GM21526 (cell line): ENCODE measurements around the gene FADS1.
A peak's percentile ranks its signal among the peaks of the same experiment; 100 is the strongest.

ENCODE experiments used
- ATAC-seq: cut with Tn5 transposase; IDR thresholded peaks from one replicate; pipeline ENCODE4 v1.9.1; 2021; ENCODE audit warnings: moderate library complexity; ENCODE audit not compliant: unreplicated experiment, low FRiP score

FADS1 gene

GRCh38 chr11:61816736-61817455, at the start of gene FADS1:
Gene FADS1 (minus strand): TSS chr11:61817003. CDS start chr11:61816929, 74 bp downstream.
- peak; percentile 46 for ATAC-seq

DNA sequence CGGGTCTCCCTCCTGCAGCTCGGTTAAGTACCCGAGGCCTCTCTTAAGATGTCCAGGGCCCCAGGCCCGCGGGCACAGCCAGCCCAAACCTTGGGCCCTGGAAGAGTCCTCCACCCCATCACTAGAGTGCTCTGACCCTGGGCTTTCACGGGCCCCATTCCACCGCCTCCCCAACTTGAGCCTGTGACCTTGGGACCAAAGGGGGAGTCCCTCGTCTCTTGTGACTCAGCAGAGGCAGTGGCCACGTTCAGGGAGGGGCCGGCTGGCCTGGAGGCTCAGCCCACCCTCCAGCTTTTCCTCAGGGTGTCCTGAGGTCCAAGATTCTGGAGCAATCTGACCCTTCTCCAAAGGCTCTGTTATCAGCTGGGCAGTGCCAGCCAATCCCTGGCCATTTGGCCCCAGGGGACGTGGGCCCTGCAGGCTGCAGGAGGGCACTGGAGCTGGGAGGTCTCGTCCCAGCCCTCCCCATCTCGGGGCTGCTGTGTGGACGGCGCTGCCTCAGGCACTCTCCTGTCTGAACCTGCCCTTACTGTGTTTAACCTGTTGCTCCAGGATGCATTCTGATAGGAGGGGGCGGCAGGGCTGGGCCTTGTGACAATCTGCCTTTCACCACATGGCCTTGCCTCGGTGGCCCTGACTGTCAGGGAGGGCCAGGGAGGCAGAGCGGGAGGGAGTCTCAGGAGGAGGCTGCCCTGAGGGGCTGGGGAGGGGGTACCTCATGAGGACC, 49.6 kb upstream of the FADS1 start:
- no peak for ATAC-seq

DNA sequence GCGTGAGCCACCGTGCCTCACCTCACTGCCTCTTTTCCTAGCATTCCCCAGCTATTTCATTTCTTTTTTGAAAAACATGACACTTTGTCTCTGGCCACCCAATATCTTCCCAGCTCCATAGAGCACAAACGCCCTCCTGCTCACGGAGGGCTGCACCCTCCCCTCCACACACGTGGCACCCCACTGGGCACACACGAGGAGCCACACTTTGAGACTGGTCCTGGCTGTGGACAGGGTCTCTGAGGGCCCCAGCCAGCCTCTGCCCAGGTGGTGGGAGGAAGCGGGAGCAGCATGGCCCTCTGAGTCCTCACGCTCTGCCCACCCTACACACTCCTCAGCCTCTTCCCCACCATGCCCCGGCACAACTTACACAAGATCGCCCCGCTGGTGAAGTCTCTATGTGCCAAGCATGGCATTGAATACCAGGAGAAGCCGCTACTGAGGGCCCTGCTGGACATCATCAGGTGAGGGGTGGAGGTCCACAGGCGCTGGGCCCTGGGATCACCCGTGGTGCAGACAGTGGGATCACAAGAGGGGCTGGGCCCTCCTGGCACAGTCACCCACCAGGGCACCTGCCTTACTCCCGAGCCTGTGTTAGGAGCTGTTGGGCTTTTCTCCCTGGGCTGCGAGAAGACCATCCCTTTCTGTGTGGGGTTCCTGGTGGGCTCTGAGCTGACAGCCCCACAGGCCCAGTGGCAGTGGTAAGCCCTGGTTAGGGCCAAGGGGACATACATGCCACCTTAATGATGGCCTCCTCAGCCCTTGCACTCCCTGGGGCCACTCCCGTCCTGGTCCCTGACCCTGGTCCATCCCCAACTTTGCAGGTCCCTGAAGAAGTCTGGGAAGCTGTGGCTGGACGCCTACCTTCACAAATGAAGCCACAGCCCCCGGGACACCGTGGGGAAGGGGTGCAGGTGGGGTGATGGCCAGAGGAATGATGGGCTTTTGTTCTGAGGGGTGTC, 48.3 kb upstream of the FADS1 start:
- ATAC-seq: no peak

DNA sequence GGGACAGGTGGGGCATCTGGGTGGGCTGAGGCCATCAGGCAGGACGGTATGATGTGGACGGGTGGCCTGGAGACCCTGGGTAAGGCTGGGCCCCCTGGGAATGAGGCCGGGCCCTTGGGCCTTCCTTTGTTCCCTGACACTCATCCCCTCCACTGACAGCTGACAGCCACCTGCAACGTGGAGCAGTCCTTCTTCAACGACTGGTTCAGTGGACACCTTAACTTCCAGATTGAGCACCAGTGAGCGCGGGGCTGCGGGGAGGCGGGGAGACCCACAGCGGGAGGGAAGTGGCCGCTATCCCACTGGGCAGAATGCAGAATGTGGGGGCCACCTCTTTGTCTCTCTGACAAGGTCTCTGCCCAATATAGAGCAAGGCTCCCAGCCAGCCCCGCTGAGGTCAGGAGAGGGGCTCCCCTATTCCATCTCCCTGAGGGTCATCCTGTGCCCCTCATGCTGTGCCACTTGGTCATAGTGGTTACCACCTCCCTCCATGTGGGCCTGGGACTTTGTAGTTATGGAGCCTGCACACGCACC, 46.8 kb upstream of the FADS1 start:
- ATAC-seq: no peak

DNA sequence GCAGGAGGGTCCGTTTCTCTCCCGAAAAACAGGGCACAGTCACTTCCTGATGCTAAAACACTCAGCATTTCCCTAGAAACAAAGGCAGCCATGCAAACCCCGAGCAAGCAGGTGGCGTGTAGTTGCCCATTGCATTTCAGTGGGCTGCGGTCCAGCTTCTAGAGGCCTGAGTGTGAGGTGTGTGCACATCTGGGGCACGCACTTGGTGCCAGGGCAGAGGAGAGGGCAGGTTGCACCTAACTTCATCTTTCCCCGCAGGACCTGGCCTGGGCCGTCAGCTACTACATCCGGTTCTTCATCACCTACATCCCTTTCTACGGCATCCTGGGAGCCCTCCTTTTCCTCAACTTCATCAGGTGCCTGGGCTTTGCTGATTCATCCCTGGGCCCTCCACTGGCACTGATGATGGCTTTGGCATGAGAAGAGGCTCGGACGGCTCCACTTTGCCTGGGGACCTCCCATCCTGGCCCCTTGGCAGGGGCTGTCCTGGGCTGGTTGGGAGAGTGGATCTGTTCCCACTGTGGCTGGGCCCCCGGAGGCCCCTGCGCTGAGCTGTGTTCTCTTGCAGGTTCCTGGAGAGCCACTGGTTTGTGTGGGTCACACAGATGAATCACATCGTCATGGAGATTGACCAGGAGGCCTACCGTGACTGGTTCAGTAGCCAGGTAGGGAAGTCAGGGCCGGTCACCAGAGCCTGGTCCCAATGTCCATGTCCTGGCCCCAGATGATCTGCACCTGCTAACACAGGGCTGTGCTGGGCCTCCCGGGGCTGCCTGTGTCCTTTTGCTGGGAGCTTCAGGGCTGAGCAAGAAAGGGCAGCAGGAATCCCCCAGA, 46.1 kb upstream of the FADS1 start:
- no peak for ATAC-seq

GRCh38 chr11:61861634-61862033, 44.8 kb upstream of the FADS1 start:
- ATAC-seq: no peak

GRCh38 chr11:61860054-61860903, 43.5 kb upstream of the FADS1 start:
- no peak for ATAC-seq

DNA sequence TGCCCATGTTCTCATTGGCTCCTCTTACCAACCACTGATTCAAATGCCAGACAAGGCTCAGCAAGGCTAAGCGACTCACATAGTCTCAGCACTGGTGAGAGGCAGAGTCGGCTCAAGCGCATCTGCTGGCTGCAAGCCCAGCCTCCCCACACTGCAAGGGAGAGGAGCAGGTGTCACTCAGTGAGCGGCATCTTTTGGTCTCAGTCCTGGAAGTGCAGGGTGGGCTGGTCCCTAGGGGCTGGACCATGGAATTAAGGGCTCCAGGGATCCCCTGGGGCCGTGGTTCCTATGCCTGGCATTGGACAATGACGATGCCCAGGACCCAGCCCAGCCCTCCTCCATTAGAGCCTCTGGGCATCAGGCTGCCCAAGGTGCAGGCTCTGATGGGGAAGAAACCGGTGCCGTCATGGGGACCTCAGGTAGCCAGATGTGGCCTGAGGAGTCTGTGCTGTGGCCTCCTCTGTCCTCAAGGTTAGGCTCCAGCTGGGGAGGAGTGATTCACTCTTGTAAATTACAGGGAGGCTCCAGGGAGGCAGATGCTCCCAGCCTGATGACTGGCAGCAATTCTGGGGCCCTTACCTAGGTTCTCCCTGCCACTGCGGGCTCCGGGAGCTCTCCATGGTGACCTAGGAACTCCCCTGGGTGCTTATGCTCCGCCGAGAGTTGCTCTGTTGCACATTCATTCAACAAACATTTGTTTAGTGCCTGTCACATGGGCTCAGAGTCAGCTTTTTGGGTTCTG, 39.3 kb upstream of the FADS1 start:
- ATAC-seq: no peak

DNA sequence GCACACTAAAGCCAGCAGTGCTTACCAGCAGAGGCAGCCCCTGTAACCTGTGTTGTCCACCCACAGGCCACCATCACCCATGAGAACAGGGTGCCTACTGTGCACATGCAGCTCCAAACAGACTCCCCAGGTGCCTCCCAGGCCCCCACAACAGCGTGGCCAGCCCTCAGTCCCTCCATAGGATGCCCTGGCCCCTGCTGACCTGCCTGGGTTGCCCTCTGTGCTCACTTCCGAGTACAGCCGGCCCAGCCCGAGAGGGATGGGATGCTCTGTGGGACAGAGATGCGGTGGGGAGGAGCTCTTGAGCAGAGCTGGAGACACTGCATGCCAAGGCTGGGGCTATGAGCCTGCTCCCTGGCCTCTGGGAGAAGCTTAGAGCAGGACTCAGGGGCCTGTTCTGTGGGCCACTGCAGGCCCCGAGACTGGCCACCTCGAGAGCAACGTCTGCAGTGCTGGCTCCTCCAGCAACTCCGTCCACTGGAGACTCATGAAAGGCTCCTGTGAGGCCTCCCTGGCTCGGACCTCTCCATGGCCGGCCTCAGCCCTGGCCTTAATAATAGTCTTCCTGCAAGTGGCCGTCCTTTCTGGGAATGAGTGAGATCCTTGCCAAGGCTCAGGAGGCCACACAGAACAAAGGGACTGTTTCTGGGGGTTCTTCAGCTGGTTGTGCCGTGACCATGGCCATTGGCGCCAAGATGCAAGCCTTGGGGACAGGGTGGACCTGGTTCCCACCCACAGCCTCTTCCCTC, 38.3 kb upstream of the FADS1 start:
- no peak for ATAC-seq

- ATAC-seq: no peak
Measured at GRCh38 chr11:61854206-61854895, 37.5 kb upstream of the FADS1 start.

- no peak for ATAC-seq
Measured at GRCh38 chr11:61853698-61854169, 36.9 kb upstream of the FADS1 start.

DNA sequence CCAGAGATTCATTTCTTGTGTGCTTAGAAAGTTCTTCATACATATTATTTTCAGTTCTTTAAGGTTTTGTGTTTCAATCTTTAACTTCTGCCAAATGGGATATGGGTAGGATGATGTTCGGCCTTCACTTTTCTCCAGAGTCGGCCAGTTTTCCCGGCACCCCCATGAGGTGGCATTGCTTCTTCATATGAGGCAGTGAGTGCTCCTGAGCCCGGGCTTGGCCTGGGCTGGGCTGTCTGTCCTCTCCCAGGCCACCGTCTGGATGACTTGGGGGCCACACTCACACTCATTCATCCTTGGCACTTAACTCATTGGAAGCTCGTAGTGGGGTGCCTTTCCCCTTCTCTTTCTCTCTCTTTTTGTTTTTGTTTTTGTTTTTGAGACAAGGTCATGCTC, 35.1 kb upstream of the FADS1 start:
- no peak for ATAC-seq

GRCh38 chr11:61851113-61851899, 34.5 kb upstream of the FADS1 start:
- no peak for ATAC-seq

- no peak for ATAC-seq
Measured at GRCh38 chr11:61850687-61851086, 33.9 kb upstream of the FADS1 start.

DNA sequence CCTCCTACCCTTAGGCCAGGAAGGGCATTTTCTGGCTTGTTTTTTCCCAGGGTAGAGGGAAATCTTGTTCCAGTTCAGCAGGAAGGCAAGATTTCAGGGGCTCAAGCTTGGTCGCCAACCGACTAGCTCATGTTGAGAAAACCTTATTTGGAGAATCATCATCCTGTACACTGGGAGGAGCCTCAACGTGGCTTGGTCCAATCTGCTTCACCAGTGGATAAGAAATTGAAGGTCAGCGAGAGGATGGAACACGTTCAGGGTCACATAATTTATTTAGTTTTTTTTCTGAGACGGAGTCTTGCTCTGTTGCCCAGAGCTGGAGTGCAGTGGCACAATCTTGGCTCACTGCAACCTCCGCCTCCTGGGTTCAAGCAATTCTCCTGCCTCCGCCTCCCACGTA, 31.8 kb upstream of the FADS1 start:
- no peak for ATAC-seq

DNA sequence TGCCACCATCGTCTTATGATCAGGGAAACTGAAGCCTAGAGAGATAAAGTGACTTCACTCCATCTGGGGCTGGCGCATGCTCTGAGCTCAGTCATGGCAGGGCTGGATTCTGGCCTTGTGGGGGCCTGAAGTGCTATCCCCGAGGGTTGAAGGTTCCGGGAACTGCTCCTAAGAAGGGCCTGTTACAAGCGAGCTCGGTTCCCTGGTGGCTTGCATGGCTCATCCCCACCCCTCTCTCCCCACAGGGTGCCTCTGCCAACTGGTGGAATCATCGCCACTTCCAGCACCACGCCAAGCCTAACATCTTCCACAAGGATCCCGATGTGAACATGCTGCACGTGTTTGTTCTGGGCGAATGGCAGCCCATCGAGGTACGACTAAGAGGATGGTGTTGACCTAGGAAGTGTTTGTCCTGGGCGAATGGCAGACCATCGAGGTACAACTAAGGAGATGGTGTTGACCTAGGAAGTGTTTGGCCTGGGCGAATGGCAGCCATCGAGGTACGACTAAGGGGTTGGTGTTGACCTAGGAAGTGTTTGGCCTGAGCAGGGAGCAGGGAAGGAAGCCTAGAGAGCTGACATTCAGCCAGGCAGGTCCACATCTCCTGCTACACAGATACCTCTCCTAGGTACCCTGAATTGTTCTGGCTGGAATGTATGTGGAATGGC, 31.2 kb upstream of the FADS1 start:
- ATAC-seq: no peak
